ENCODE results near the gene PGAP6. TPM values are rescaled to one million over a fixed set of nuclear protein-coding genes. Genes with fewer than 3 reads are reported as not detected.
"Not testable (repeated sequence)": the region's sequence is repeated elsewhere in the genome, so short reads cannot be mapped to it uniquely, and the experiment has no call there.

The PGAP6 gene
- polyA plus RNA-seq, 2 of the 4 experiments (the other 2 are of a cell fraction) = 25.9 to 38.1 TPM

DNA sequence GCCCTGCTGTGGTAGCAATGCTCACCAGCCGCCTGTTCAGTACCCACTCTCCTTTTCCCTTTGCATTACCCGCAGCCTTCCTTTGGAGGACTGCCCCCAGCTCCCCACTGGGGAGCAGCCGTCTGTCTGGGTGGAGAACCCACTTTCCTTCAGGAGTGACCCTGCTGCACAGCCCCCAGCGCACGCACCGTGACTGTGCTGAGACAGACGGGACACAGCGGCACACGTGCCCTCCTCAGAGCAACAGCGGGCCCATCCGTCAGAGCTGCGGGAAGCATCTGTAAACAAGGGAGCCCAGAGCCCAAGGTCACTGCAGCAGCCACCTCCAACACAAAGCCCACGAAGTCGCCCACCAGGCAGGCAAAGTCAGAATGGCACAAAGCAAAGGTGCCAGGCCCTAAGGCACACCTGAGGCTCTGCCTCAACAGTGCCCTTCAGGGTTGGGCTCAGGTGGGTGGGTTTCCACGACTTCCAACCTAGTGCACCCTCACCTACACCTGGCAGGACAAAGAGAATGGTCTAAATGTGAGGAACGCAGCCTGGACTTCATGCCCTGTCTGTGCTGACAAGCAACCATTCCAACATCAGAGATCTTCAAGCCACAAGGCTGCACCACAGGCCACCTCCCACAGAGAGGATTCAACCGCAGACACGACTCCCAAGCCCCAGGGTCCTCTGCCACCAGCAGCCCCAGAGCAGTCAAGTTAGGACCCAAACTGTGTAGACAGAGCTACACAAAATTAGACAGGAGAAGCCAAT lies 39.1 kb downstream of the PGAP6 start (continued):
- TF ChIP-seq CBX2 (IDR thresholded peaks at IDR 0.05; ENCODE audit: borderline replicate concordance, low read depth) (no peak), ZNF302 (CRISPR knock-in tag; IDR thresholded peaks at IDR 0.05) (no peak), BHLHE40 (IDR thresholded peaks at IDR 0.05; ENCODE audit: low read depth, low read length) (no peak), CHD4 (IDR thresholded peaks at IDR 0.05; ENCODE audit: borderline replicate concordance) (no peak), E2F6 (IDR thresholded peaks at IDR 0.05; ENCODE audit: borderline replicate concordance, low read depth) (no peak), RFX5 (IDR thresholded peaks at IDR 0.05) (no peak), SREBF2 (IDR thresholded peaks at IDR 0.05) (no peak), EHF (CRISPR knock-in tag; IDR thresholded peaks at IDR 0.05) (no peak)

- ATAC-seq; FAIRE-seq; H3K4me3 ChIP-seq; H3K27ac ChIP-seq; POLR2A ChIA-PET; H3K9me3 ChIP-seq; DNase-seq (ENCODE audit: low read depth in 1 of 2, low spot score in 1 of 2); H3K4me2 ChIP-seq: not testable (repeated sequence)
- H3K4me1 ChIP-seq = peaks cover 14% of the 10 kb centered on the region
- CTCF ChIA-PET = interaction anchor here (1.9 kb wide), 1 partner anchor 10 kb away, joined by 8 read pairs; the partner anchor contains the start of gene AXIN1
- WGBS (ENCODE audit: missing lambda C conversion rate) = 90% methylated on average over 12 of the region's 13 CpGs
Observed at GRCh38 chr16:341974-342336, 39.8 kb downstream of the PGAP6 start.

GRCh38 chr16:341095-341973 lies 40.4 kb downstream of the PGAP6 start:
- peaks cover 12% of the 10 kb centered on the region for H3K4me1 ChIP-seq
- H3K4me3 ChIP-seq; H3K9me3 ChIP-seq; DNase-seq (ENCODE audit: low read depth in 1 of 2, low spot score in 1 of 2); H3K4me2 ChIP-seq; H3K27ac ChIP-seq; POLR2A ChIA-PET; FAIRE-seq; ATAC-seq: not testable (repeated sequence)
- CTCF ChIA-PET = interaction anchor here (1.1 to 1.9 kb wide), 2 partner anchors 11 to 21 kb away, joined by 5 to 8 read pairs; partner anchors contain the start of gene AXIN1
- WGBS (ENCODE audit: missing lambda C conversion rate) = 97% methylated on average over 40 of the region's 47 CpGs

- Histone ChIP-seq H3K4me1 (peaks cover 10% of the 10 kb centered on the region), H3K4me2 (no peak overlapping the region), H3K27ac (no peak overlapping the region), H3K9me3 (no peaks in the 10 kb centered on the region), H3K4me3 (no peak overlapping the region)
- FAIRE-seq (no peak), DNase-seq (ENCODE audit: low read depth in 1 of 2, low spot score in 1 of 2) (no peak), ATAC-seq (peak in 1 of 2 experiments; percentile 18; a peak in 3 of 6 replicates)
- ChIA-PET CTCF (interaction anchor here (1.1 kb wide), 1 partner anchor 22 kb away, joined by 5 read pairs; no protein-coding TSS in a partner anchor), POLR2A (no interaction called here)
- TF ChIP-seq, protein P1, sequence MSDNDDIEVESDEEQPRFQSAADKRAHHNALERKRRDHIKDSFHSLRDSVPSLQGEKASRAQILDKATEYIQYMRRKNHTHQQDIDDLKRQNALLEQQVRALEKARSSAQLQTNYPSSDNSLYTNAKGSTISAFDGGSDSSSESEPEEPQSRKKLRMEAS (IDR thresholded peaks at IDR 0.05) = no peak
- TF ChIP-seq HEYL (CRISPR knock-in tag; IDR thresholded peaks at IDR 0.05) (no peak), RARB (CRISPR knock-in tag; IDR thresholded peaks at IDR 0.05) (no peak), GATA3 (IDR thresholded peaks at IDR 0.05; ENCODE audit: borderline replicate concordance) (no peak), ZNF302 (CRISPR knock-in tag; IDR thresholded peaks at IDR 0.05) (no peak), ZC3H11A (IDR thresholded peaks at IDR 0.05) (no peak)
- WGBS (ENCODE audit: missing lambda C conversion rate) = 98% methylated on average over 22 of the region's 23 CpGs
Observed at GRCh38 chr16:340370-341091, 41.2 kb downstream of the PGAP6 start.

GRCh38 chr16:339680-340079 lies 42.1 kb downstream of the PGAP6 start:
- FAIRE-seq = no peak

More at GRCh38 chr16:339680-340079, 42.1 kb downstream of the PGAP6 start:
- H3K4me1 ChIP-seq = peaks cover 10% of the 10 kb centered on the region
- WGBS (ENCODE audit: missing lambda C conversion rate) = 70% methylated on average over 5 of the region's 5 CpGs
- no peak for TF ChIP-seq HOXB5 (CRISPR knock-in tag; IDR thresholded peaks at IDR 0.05)
- TF ChIP-seq JUN (IDR thresholded peaks at IDR 0.05) = no peak
- TF ChIP-seq RARB (CRISPR knock-in tag; IDR thresholded peaks at IDR 0.05) = no peak
- TF ChIP-seq POLR2A (IDR thresholded peaks at IDR 0.05; ENCODE audit: low read length) = no peak
- TF ChIP-seq TFCP2L1 (CRISPR knock-in tag; IDR thresholded peaks at IDR 0.05) = no peak
- no peak for TF ChIP-seq KDM5A (IDR thresholded peaks at IDR 0.05)
- H3K27ac ChIP-seq = peak overlapping the region in 1 of 2 experiments; percentile 14; a peak in 2 of 6 replicates
- peak overlapping the region; percentile 36; the same call in 2 of the 3 replicates for H3K4me2 ChIP-seq
- no peaks in the 10 kb centered on the region for H3K9me3 ChIP-seq
- ChIA-PET POLR2A (no interaction called here), CTCF (interaction anchor here (1.1 kb wide), 1 partner anchor 23 kb away, joined by 5 read pairs; no protein-coding TSS in a partner anchor)
- DNase-seq (ENCODE audit: low read depth in 1 of 2, low spot score in 1 of 2) (no peak), ATAC-seq (no peak)
- no peak overlapping the region for H3K4me3 ChIP-seq
